Activated T-cell treated with anti-CD3 and anti-CD28 coated beads, Interleukin-2, amount 50 U/mL, for 48 hours (primary cell): Measurements from ENCODE around the gene DGKG.
A peak's percentile ranks its signal among the peaks of the same experiment; 100 is the strongest.

Experiments used
- DNase-seq, 2 experiments: peaks; one replicate each; pipeline ENCODE4 v3.0.0-alpha.2; 2020

Gene DGKG

GRCh38 chr3:186268616-186269448 is 93.2 kb downstream of the DGKG start:
- DNase-seq, result no peak

- no peak for DNase-seq
Observed at GRCh38 chr3:186267758-186268157, 94.3 kb downstream of the DGKG start.

GRCh38 chr3:186264608-186265400 is 97.2 kb downstream of the DGKG start:
- no peak for DNase-seq

GRCh38 chr3:186261638-186262037 is 100.4 kb downstream of the DGKG start:
- no peak for DNase-seq

GRCh38 chr3:186260726-186261125 is 101.3 kb downstream of the DGKG start:
- no peak for DNase-seq

GRCh38 chr3:186259612-186260383 is 102.2 kb downstream of the DGKG start:
- DNase-seq, result peak; percentile 79 to 85

GRCh38 chr3:186258968-186259367 is 103.1 kb downstream of the DGKG start:
- no peak for DNase-seq

GRCh38 chr3:186257866-186258265 is 104.2 kb downstream of the DGKG start:
- no peak for DNase-seq

- DNase-seq, result peak in 1 of 2 experiments; percentile 45
Observed at GRCh38 chr3:186255703-186256331, 106.2 kb downstream of the DGKG start.

GRCh38 chr3:186254676-186255650 is 107.1 kb downstream of the DGKG start:
- peak; percentile 57 to 63 for DNase-seq

GRCh38 chr3:186251948-186252619 is 110.0 kb downstream of the DGKG start:
- no peak for DNase-seq

- DNase-seq, result no peak
Observed at GRCh38 chr3:186248850-186249249, 113.2 kb downstream of the DGKG start.

GRCh38 chr3:186247821-186248814 is 113.9 kb downstream of the DGKG start:
- no peak for DNase-seq

GRCh38 chr3:186246941-186247340 is 115.1 kb downstream of the DGKG start:
- no peak for DNase-seq

GRCh38 chr3:186244016-186244415 is 118.0 kb downstream of the DGKG start:
- DNase-seq, result no peak

GRCh38 chr3:186241910-186242821 is 119.9 kb downstream of the DGKG start:
- DNase-seq, result peak; percentile 72 to 77

GRCh38 chr3:186239321-186239720 is 122.7 kb downstream of the DGKG start:
- DNase-seq, result no peak

GRCh38 chr3:186237915-186238314 is 124.1 kb downstream of the DGKG start:
- no peak for DNase-seq
